ENCODE results near the gene UGT1A4.

The UGT1A4 gene

GRCh38 chr2:233791883-233792329 is 73.4 kb downstream of the UGT1A4 start:
- H3K4me3 ChIP-seq (ENCODE audit: low read depth, low read length): no peak overlapping the region
- H3K4me2 ChIP-seq (ENCODE audit: low read length): no peak overlapping the region
- H3K36me3 ChIP-seq (ENCODE audit: control insufficient read depth, insufficient read depth, low read length): no peaks in the 10 kb centered on the region
- TF ChIP-seq CTCF (IDR thresholded peaks at IDR 0.05): no peak
- H3K79me2 ChIP-seq: no peaks in the 10 kb centered on the region
- no peak overlapping the region for H2AFZ ChIP-seq
- no peak overlapping the region for H3K9ac ChIP-seq
- no peaks in the 10 kb centered on the region for H3K4me1 ChIP-seq
- no peaks in the 10 kb centered on the region for H3K27me3 ChIP-seq (ENCODE audit: control insufficient read depth, insufficient read depth, low read length)
- no peaks in the 10 kb centered on the region for H3K9me3 ChIP-seq (ENCODE audit: control insufficient read depth, low read length)
- H3K27ac ChIP-seq: no peak overlapping the region

DNA sequence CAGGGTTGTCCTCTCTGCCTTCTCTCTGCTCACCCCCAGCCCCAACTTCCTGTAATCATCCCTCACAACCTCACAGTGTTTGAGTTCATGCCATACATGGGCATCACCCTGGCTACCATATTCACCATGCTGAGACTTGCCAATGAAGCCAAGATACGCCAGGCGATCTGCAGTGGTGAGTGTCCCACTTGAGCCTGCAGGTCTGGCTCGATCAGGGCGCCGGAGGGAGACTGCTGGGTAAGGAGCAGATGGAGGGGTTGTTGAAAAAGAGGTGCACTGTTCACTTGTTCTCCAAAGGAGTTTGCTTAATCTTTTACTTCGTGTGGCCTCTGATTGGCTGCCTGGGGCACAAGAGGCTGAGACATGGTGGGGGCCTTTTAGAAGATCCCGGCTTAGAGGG is 74.2 kb downstream of the UGT1A4 start:
- H3K4me2 ChIP-seq (ENCODE audit: low read length): no peak overlapping the region
- no peak overlapping the region for H3K27ac ChIP-seq
- no peaks in the 10 kb centered on the region for H3K4me1 ChIP-seq
- TF ChIP-seq CTCF (IDR thresholded peaks at IDR 0.05): no peak
- H2AFZ ChIP-seq: no peak overlapping the region
- no peak overlapping the region for H3K9ac ChIP-seq
- no peaks in the 10 kb centered on the region for H3K36me3 ChIP-seq (ENCODE audit: control insufficient read depth, insufficient read depth, low read length)
- no peak overlapping the region for H3K4me3 ChIP-seq (ENCODE audit: low read depth, low read length)
- H3K9me3 ChIP-seq (ENCODE audit: control insufficient read depth, low read length): no peaks in the 10 kb centered on the region
- H3K79me2 ChIP-seq: no peaks in the 10 kb centered on the region
- no peaks in the 10 kb centered on the region for H3K27me3 ChIP-seq (ENCODE audit: control insufficient read depth, insufficient read depth, low read length)

DNA sequence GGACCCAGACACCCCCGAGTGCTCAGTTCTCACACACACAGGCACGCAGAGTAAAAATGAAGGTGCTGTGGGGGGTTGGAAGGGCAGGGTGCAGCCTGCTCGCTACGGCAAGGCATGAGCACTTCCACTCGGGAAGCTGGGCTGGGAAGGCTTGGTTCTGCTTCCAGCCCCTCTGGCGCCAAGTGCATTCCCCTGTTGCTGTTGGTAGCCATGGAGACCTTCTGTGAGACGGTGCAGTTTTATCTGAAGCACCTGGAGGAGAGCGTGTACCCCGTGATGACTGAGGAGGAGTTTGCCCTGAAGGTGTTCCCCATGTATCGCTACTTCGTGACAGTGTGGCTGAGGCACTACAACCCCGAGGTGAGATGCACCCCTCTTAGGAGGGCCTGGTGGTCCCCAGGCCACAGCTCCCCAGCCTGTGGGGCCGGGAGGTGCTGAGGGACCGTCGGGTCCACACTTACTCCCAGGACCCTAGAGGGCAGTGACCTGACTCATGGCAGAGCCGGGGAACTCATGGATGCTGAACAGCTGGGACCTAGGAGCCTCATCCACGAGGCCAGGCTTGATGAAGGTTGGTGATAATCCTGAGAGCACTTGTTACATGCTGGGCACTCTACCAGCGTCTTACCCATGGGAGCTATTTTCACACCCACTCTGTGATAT is 75.1 kb downstream of the UGT1A4 start:
- H2AFZ ChIP-seq: no peak overlapping the region
- H3K27me3 ChIP-seq (ENCODE audit: control insufficient read depth, insufficient read depth, low read length): no peaks in the 10 kb centered on the region
- no peak overlapping the region for H3K4me2 ChIP-seq (ENCODE audit: low read length)
- H3K9me3 ChIP-seq (ENCODE audit: control insufficient read depth, low read length): no peaks in the 10 kb centered on the region
- H3K36me3 ChIP-seq (ENCODE audit: control insufficient read depth, insufficient read depth, low read length): no peaks in the 10 kb centered on the region
- H3K79me2 ChIP-seq: no peaks in the 10 kb centered on the region
- no peaks in the 10 kb centered on the region for H3K4me1 ChIP-seq
- H3K4me3 ChIP-seq (ENCODE audit: low read depth, low read length): no peak overlapping the region
- H3K9ac ChIP-seq: no peak overlapping the region
- TF ChIP-seq CTCF (IDR thresholded peaks at IDR 0.05): no peak
- no peak overlapping the region for H3K27ac ChIP-seq

DNA sequence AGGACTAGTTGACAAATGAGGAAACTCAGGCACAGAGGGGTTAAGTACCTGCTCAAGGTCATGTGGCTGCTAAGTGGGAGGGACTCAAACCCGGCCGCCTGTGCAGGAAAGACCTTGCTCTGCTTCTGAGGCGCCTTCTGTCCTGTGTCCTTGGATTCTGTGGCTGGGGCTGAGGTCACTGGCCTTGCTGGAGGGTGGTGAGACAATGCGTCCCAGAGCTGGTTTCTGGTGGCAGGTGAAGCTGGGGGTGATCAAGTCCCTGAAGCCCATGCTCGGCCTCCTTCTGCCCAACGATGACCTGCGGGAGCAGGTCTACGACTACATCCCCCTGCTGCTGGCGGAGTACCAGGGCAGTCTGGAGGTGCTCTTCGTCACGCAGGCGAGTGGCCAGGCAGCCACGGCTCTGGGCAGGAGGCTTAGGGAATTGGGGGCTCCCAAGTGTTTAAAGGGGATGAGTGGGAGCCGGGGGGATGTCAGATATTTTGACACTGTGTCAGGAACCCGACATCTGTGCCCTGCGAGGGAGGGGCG is 75.7 kb downstream of the UGT1A4 start:
- Histone ChIP-seq H3K27me3 (ENCODE audit: control insufficient read depth, insufficient read depth, low read length) (no peaks in the 10 kb centered on the region), H3K4me3 (ENCODE audit: low read depth, low read length) (no peak overlapping the region), H3K9me3 (ENCODE audit: control insufficient read depth, low read length) (no peaks in the 10 kb centered on the region), H2AFZ (no peak overlapping the region), H3K4me1 (no peaks in the 10 kb centered on the region), H3K27ac (no peak overlapping the region), H3K9ac (no peak overlapping the region), H3K36me3 (ENCODE audit: control insufficient read depth, insufficient read depth, low read length) (no peaks in the 10 kb centered on the region), H3K79me2 (no peaks in the 10 kb centered on the region), H3K4me2 (ENCODE audit: low read length) (no peak overlapping the region)
- no peak for TF ChIP-seq CTCF (IDR thresholded peaks at IDR 0.05)

DNA sequence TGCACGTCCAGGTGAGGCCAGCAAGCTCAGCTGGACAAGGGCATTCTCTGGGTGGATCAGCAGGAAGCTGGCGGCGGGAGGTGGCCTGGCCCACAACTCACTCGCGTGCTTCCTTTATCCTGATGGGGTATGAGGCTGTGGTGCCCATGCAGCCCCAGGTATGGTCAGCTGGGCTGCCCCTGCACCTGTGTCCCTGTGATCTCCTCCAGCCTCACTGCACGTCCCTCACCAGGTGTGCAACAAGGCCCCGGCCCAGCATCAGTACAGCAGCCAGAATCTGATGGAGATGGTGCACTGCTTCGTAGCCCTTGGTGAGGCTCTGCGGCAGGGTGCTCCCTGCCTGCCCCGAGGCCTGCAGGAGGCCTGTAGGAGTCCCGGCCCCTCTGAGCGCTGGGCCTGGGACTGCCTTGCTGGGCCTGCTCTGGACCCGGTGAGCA is 77.2 kb downstream of the UGT1A4 start:
- no peak for TF ChIP-seq CTCF (IDR thresholded peaks at IDR 0.05)
- no peaks in the 10 kb centered on the region for H3K4me1 ChIP-seq
- no peak overlapping the region for H3K4me3 ChIP-seq (ENCODE audit: low read depth, low read length)
- no peak overlapping the region for H3K4me2 ChIP-seq (ENCODE audit: low read length)
- H3K79me2 ChIP-seq: no peaks in the 10 kb centered on the region
- no peak overlapping the region for H2AFZ ChIP-seq
- H3K9me3 ChIP-seq (ENCODE audit: control insufficient read depth, low read length): no peaks in the 10 kb centered on the region
- no peaks in the 10 kb centered on the region for H3K27me3 ChIP-seq (ENCODE audit: control insufficient read depth, insufficient read depth, low read length)
- no peak overlapping the region for H3K27ac ChIP-seq
- no peaks in the 10 kb centered on the region for H3K36me3 ChIP-seq (ENCODE audit: control insufficient read depth, insufficient read depth, low read length)
- H3K9ac ChIP-seq: no peak overlapping the region

All from parathyroid adenoma (tissue), 2 donors.